Measurements from ENCODE around the gene DOCK1.

The DOCK1 gene

GRCh38 chr10:127472976-127473375 lies 567.7 kb downstream of the DOCK1 start:
- H3K4me3 ChIP-seq (ENCODE audit: low read depth, low read length), result no peak overlapping the region

- H3K4me3 ChIP-seq (ENCODE audit: low read depth, low read length), result no peak overlapping the region
Observed at GRCh38 chr10:127474501-127474900, 569.3 kb downstream of the DOCK1 start.

- H3K4me3 ChIP-seq (ENCODE audit: low read depth, low read length), result no peak overlapping the region
Observed at GRCh38 chr10:127485153-127485857, 580.1 kb downstream of the DOCK1 start.

GRCh38 chr10:127486355-127486754 lies 581.1 kb downstream of the DOCK1 start:
- H3K4me3 ChIP-seq (ENCODE audit: low read depth, low read length), result no peak overlapping the region

GRCh38 chr10:127492607-127493250 lies 587.5 kb downstream of the DOCK1 start:
- H3K4me3 ChIP-seq (ENCODE audit: low read depth, low read length), result no peak overlapping the region

DNA sequence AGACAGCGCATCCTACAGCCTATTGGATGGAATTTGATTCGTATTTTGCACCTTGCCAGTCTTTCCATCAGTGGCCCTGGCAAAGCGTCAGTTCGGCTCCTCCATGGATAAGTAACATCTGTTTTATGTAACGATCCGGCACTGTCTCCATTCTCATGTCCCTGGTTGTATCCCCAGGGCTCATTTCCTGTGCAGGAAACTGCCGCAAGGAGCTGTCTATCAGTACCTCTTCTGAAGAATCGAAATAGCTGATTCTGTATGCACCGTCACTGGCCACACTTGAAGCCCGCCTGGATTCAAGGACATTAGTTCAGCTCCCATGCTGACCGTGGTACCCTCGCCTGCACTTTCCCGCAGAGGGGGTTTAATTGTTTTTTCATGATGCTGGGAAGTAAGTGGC lies 590.8 kb downstream of the DOCK1 start:
- H3K4me3 ChIP-seq (ENCODE audit: low read depth, low read length), result no peak overlapping the region

GRCh38 chr10:127497685-127498084 lies 592.5 kb downstream of the DOCK1 start:
- no peak overlapping the region for H3K4me3 ChIP-seq (ENCODE audit: low read depth, low read length)

DNA sequence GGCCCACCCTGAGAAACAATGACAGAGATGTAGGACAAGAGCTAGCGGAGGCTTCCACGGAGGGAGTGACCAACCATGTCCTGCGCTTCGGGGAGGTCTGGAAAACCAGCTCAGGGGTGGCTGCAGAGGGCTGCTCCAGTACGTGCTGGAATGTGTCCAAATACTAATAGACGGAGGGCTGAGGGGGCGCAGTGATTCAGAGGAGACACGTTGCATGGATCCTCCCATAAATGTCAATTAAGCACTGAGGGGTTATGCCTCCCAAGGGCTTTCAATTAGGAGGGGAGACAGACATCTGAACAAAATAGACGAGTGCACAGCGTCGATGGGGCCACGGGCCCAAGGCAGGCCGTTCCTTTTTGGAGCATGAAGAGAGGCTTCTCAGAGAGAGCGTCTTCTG lies 592.9 kb downstream of the DOCK1 start:
- no peak overlapping the region for H3K4me3 ChIP-seq (ENCODE audit: low read depth, low read length)

DNA sequence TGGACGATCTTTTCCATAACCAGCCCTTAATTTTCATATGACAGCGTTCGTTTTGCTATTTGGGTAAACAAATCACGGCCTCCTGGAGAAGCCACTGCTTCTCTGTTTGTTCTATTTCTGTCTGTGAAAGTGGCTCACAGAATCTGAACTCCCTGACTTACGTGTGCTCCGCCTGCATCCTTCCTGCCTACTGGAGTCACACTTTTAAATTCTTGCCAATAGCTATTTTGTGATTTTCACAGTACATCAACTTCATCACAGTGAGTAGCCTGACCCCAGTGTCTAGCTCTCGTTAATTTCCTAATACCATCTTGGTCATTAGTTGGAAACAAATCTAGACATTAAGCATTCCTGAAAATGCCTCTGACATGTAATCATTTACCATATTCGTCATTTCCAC lies 594.9 kb downstream of the DOCK1 start:
- H3K4me3 ChIP-seq (ENCODE audit: low read depth, low read length), result no peak overlapping the region

Data from iPS-11a (cell line).